Thyroid gland (tissue), 4 donors: Measurements from ENCODE around the gene TRIM26. TPM values are rescaled to one million over a fixed set of nuclear protein-coding genes. Genes with fewer than 3 reads are reported as not detected.

Experiments used
- DNase-seq, 2 donors: peaks; one replicate each; pipeline ENCODE4 v3.0.0-alpha.2; 2019
- H3K27ac ChIP-seq, 3 donors: fragments of 200-600 bp; sonication (generic); 1 replicate in 2 of 3; 2 replicates in 1 of 3; pipeline ENCODE4 v1.5.1; 2016 to 2019; ENCODE audit warnings: mild to moderate bottlenecking in 1 of 3, moderate library complexity in 1 of 3
- H3K27me3 ChIP-seq: fragments of 200-600 bp; sonication (generic); one replicate; pipeline ENCODE4 v1.5.1; 2019
- H3K36me3 ChIP-seq, 2 donors: fragments of 200-600 bp; sonication (generic); one replicate each; pipeline ENCODE4 v1.5.1; 2016 to 2019
- H3K4me1 ChIP-seq, 2 donors: fragments of 200-600 bp; sonication (generic); one replicate each; pipeline ENCODE4 v1.5.1; 2017 to 2019
- H3K4me3 ChIP-seq, 3 donors: fragments of 200-600 bp; sonication (generic); replicated peaks in 1 of 3; 1 replicate in 2 of 3; 2 replicates in 1 of 3; pipeline ENCODE4 v1.5.1; 2016; ENCODE audit warnings: mild to moderate bottlenecking in 1 of 3
- H3K9me3 ChIP-seq: fragments of 200-600 bp; sonication (generic); one replicate; pipeline ENCODE4 v1.5.1; 2017
- POLR2A ChIP-seq, 2 donors: fragments of 450-650 bp; IDR thresholded peaks; one replicate each; pipeline ENCODE4 v1.6.1; 2017; ENCODE audit warnings: antibody characterized with exemption in 2 of 2, mild to moderate bottlenecking in 2 of 2, moderate library complexity in 1 of 2
- WGBS, 2 donors: methylation state at CpG; one replicate each; pipeline ENCODE4 v1.1.5; 2017; 5-methylcytosine and 5-hydroxymethylcytosine counted together
- intact Hi-C: fragments of 100-400 bp; cut with DNase I; formaldehyde crosslinking; loops from one replicate; pipeline ENCODE4 v1.15.1; 2023
- total RNA-seq, 4 donors: library from RNA; depleted of rRNA; stranded (reverse); fragments of >200 nt; gene quantifications; one replicate each; pipeline ENCODE4 v1.2.3, GENCODE V29; 2016
- TF ChIP-seq, protein P1 (sequence below), 6 experiments: fragments of 200-600 bp in 3 of 6; fragments of 450-650 bp in 3 of 6; sonication (generic) in 3 of 6; IDR thresholded peaks; one replicate each; pipeline ENCODE4 v1.5.1; 2016 to 2019; ENCODE audit warnings: antibody characterized with exemption in 6 of 6, mild to moderate bottlenecking in 2 of 6, inconsistent platforms in 1 of 6, moderate library complexity in 1 of 6

TRIM26 gene
- total RNA-seq, 4 donors from 2014 or later, result 52.9 to 72.2 (median 62.4) TPM

DNA sequence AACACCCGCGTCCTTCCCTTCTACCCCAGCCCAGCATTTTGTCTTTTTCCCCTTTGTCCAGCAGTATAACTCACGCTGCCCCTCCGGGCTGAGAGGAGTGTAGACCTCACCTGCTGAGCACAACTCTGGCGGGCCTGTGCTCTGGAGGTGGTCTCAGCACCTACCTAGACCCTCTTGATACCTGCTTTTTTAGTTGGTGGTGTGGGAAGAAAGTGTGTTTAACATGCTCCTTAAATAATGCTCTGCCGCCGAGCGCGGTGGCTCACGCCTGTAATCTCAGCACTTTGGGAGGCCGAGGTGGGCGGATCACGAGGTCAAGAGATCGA lies 1.4 kb upstream of the TRIM26 start:
- H3K36me3 ChIP-seq, result no peaks in the 10 kb centered on the region
- H3K9me3 ChIP-seq, result no peaks in the 10 kb centered on the region
- peak overlapping the region; percentile 93 to 99 (median 97) for H3K27ac ChIP-seq
- DNase-seq, result no peak
- intact Hi-C loops, result loop anchor here (10.0 kb wide), 2 partner anchors 110 to 180 kb away; partner anchors contain the start of gene TRIM39
- H3K27me3 ChIP-seq, result no peaks in the 10 kb centered on the region
- peak overlapping the region in 2 of 3 donors; percentile 63 to 89 for H3K4me3 ChIP-seq
- no peak for TF ChIP-seq POLR2A (IDR thresholded peaks at IDR 0.05)
- TF ChIP-seq, protein P1, sequence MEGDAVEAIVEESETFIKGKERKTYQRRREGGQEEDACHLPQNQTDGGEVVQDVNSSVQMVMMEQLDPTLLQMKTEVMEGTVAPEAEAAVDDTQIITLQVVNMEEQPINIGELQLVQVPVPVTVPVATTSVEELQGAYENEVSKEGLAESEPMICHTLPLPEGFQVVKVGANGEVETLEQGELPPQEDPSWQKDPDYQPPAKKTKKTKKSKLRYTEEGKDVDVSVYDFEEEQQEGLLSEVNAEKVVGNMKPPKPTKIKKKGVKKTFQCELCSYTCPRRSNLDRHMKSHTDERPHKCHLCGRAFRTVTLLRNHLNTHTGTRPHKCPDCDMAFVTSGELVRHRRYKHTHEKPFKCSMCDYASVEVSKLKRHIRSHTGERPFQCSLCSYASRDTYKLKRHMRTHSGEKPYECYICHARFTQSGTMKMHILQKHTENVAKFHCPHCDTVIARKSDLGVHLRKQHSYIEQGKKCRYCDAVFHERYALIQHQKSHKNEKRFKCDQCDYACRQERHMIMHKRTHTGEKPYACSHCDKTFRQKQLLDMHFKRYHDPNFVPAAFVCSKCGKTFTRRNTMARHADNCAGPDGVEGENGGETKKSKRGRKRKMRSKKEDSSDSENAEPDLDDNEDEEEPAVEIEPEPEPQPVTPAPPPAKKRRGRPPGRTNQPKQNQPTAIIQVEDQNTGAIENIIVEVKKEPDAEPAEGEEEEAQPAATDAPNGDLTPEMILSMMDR (IDR thresholded peaks at IDR 0.05), result no peak
- WGBS, 2 donors, result 64 to 68% methylated on average over 14 of the region's 14 CpGs
- H3K4me1 ChIP-seq, result peaks cover 23 to 29% of the 10 kb centered on the region in 2 donors

DNA sequence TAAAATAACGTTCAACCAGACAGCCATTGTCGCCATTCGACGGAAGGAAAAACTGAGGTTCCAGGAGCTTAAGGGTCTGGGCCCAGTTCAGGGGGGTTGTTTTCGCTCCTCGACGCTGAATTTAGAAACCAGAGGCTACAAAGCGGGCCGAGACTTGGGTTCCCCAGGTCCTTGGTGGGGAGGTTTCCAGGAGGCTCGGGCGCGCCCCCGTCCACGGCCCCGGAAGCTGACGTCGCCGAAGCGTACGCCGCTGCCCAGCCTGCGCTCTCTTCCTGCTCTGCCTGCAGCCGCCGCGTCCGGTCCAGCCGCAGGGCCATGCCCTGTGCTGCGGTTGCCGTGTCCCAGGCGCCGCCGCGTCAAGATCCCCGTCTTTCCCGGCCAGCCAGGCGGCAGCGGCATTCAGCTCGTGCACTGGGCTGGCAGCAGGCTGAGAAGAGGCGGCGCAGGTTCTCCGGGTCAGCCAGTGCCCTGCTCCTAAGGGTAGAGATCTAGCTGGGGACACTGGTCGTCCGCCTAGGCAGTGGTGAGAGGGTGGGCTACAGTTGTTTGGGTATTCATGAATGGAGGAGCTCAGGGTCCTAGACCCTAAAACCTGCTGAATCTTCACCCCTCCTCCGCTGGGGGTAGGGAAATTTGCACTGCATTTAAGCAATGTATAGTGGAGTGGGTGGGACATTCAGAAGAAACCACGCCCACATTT lies 901 bp upstream of the TRIM26 start:
- Histone ChIP-seq H3K9me3 (no peaks in the 10 kb centered on the region), H3K4me3 (peak overlapping the region; percentile 48 to 89 (median 63)), H3K4me1 (peaks cover 23 to 29% of the 10 kb centered on the region in 2 donors), H3K36me3 (no peaks in the 10 kb centered on the region), H3K27ac (peak overlapping the region; percentile 93 to 99 (median 97)), H3K27me3 (no peaks in the 10 kb centered on the region)
- intact Hi-C loops, result loop anchor here (10.0 kb wide), 2 partner anchors 111 to 181 kb away; partner anchors contain the start of gene TRIM39
- WGBS, 2 donors, result 0 to 2% methylated on average over 20 to 45 of the region's 45 CpGs
- TF ChIP-seq, protein P1 (IDR thresholded peaks at IDR 0.05), result no peak
- peak in 1 of 2 donors; percentile 83 for TF ChIP-seq POLR2A (IDR thresholded peaks at IDR 0.05)
- DNase-seq, result peak; percentile 81 to 83

DNA sequence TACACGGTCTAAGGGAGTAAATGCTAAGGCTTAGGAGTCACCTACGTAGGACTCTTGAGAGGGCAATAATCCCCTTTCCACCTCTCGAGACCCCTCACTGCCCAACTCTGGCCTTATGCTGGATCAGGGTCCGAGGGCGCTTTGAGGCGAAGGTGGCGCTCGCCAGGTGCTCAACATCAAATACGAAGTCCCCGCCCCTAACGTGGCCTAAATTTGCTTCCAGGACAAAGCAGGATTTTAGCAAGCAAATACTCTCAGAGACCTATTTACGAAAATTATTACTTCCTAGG lies 406 bp upstream of the TRIM26 start:
- no peak for DNase-seq
- Histone ChIP-seq H3K27ac (peak overlapping the region; percentile 93 to 99 (median 97)), H3K4me3 (peak overlapping the region; percentile 48 to 89 (median 63)), H3K36me3 (no peaks in the 10 kb centered on the region), H3K4me1 (peaks cover 23 to 32% of the 10 kb centered on the region in 2 donors), H3K27me3 (no peaks in the 10 kb centered on the region), H3K9me3 (no peaks in the 10 kb centered on the region)
- TF ChIP-seq, protein P1 (IDR thresholded peaks at IDR 0.05), result no peak
- no peak for TF ChIP-seq POLR2A (IDR thresholded peaks at IDR 0.05)
- WGBS, 2 donors, result 0 to 2% methylated on average over 7 to 12 of the region's 12 CpGs
- intact Hi-C loops, result loop anchor here (10.0 kb wide), 2 partner anchors 111 to 181 kb away; partner anchors contain the start of gene TRIM39

DNA sequence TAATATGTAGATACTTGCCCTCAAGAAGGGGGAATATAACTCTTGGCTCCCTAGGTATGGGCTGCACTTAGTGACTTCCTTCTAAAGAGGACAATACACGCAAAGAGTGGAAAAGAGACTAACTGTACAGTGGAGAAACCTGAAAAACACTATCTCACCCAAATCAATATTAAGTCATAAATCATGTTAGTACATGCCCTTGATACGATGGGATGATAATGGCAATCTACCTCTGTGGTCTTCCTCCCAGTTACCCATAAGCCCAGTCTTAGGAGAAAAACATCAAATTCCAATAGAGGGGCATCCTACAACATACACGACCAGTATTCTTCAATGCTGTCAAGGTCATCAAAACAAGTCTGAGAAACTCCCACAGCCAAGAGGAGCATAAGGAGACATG lies 1.3 kb downstream of the TRIM26 start:
- WGBS, 2 donors, result 47 to 48% methylated on average over 3 of the region's 3 CpGs
- Histone ChIP-seq H3K9me3 (no peaks in the 10 kb centered on the region), H3K36me3 (no peaks in the 10 kb centered on the region), H3K27me3 (no peaks in the 10 kb centered on the region), H3K27ac (peak overlapping the region; percentile 94 to 99 (median 97)), H3K4me3 (peak overlapping the region in 1 of 3 donors; percentile 89), H3K4me1 (peaks cover 39 to 49% of the 10 kb centered on the region in 2 donors)
- DNase-seq, result no peak
- TF ChIP-seq POLR2A (IDR thresholded peaks at IDR 0.05), result no peak
- TF ChIP-seq, protein P1 (IDR thresholded peaks at IDR 0.05), result no peak
- intact Hi-C loops, result loop anchor here (10.0 kb wide), 2 partner anchors 113 to 183 kb away; partner anchors contain the start of gene TRIM39

DNA sequence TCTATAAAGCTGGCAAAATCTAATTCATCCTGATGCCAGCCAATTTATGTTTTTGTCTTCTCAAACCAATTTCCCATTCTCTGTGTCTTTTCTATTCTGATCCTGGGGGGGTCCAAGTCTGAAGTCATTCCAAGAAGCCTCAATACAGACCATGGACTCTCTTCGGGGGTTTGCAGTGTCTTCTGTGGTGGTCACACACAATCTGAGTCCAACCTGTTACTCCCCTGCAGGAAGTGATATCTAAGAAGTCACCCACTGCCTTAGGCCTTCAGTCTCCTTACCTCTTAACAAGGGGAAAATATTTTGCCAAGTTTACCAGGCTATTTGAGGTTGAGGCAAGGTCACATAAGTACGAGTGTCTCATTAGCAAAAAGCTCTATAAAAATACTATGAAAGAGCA lies 1.9 kb downstream of the TRIM26 start:
- H3K36me3 ChIP-seq, result no peaks in the 10 kb centered on the region
- H3K27ac ChIP-seq, result peak overlapping the region in 1 of 3 donors; percentile 99
- H3K27me3 ChIP-seq, result no peaks in the 10 kb centered on the region
- intact Hi-C loops, result loop anchor here (10.0 kb wide), 2 partner anchors 113 to 183 kb away; partner anchors contain the start of gene TRIM39
- H3K4me1 ChIP-seq, result peaks cover 45 to 55% of the 10 kb centered on the region in 2 donors
- no peak for DNase-seq
- TF ChIP-seq, protein P1 (IDR thresholded peaks at IDR 0.05), result no peak
- TF ChIP-seq POLR2A (IDR thresholded peaks at IDR 0.05), result no peak
- no peaks in the 10 kb centered on the region for H3K9me3 ChIP-seq
- WGBS, 2 donors, result 50 to 59% methylated on average over 2 of the region's 2 CpGs
- no peak overlapping the region for H3K4me3 ChIP-seq
